Common myeloid progenitor, CD34-positive (primary cell): ENCODE data around the gene MPZL1.

ENCODE experiments used
- CTCF ChIA-PET: fragments of 350-600 bp; sonication (Branson Sonifier 250); formaldehyde crosslinking; loops from one replicate; lab custom pipeline; 2021; ENCODE audit warnings: antibody characterized with exemption; lab: Charles Lee
- POLR2A ChIA-PET: fragments of 350-600 bp; sonication (Branson Sonifier 250); formaldehyde crosslinking; loops from one replicate; lab custom pipeline; 2021; ENCODE audit warnings: antibody characterized with exemption; lab: Charles Lee
- DNase-seq, 3 donors: peaks; one replicate each; pipeline versions ENCODE4 v3.0.0 to v3.0.0-alpha.2; 2013
- H3K27ac ChIP-seq, 2 experiments: 1 replicate in 1 of 2; 2 replicates in 1 of 2; pipeline ENCODE4 v1.7.0; 2013; ENCODE audit warnings: inconsistent platforms in 2 of 2, low read length in 2 of 2, mild to moderate bottlenecking in 2 of 2, low read depth in 1 of 2, moderate library complexity in 1 of 2; ENCODE audit not compliant: severe bottlenecking in 2 of 2, insufficient read depth in 1 of 2, poor library complexity in 1 of 2
- H3K27me3 ChIP-seq, 5 experiments: replicated peaks in 2 of 5; 1 replicate in 3 of 5; 2 replicates in 2 of 5; pipeline versions ENCODE4 v1.6.1 to v1.7.0; 2013; ENCODE audit warnings: low read length in 4 of 5, mild to moderate bottlenecking in 2 of 5, moderate library complexity in 2 of 5, inconsistent platforms in 1 of 5; ENCODE audit not compliant: insufficient read depth in 5 of 5, control insufficient read depth in 4 of 5
- H3K36me3 ChIP-seq, 4 experiments: 1 replicate in 2 of 4; 2 replicates in 2 of 4; pipeline versions ENCODE4 v1.6.1 to v1.7.0; 2013; ENCODE audit warnings: low read length in 3 of 4, control low read depth in 1 of 4, mild to moderate bottlenecking in 1 of 4; ENCODE audit not compliant: control insufficient read depth in 4 of 4, insufficient read depth in 4 of 4
- H3K4me1 ChIP-seq, 4 experiments: 1 replicate in 3 of 4; 2 replicates in 1 of 4; pipeline versions ENCODE4 v1.6.1 to v1.7.1; 2013; ENCODE audit warnings: low read length in 3 of 4, mild to moderate bottlenecking in 3 of 4, control low read depth in 1 of 4, inconsistent platforms in 1 of 4, moderate library complexity in 1 of 4; ENCODE audit not compliant: control insufficient read depth in 4 of 4, insufficient read depth in 4 of 4; ENCODE audit errors: control extremely low read depth in 1 of 4
- H3K4me3 ChIP-seq, 7 experiments: 1 replicate in 4 of 7; 2 replicates in 3 of 7; pipeline versions ENCODE4 v1.5.1 to v1.7.0; 2013; ENCODE audit warnings: mild to moderate bottlenecking in 7 of 7, low read length in 6 of 7, moderate library complexity in 6 of 7, inconsistent platforms in 2 of 7, low read depth in 2 of 7, control low read depth in 1 of 7; ENCODE audit not compliant: insufficient read depth in 4 of 7, control insufficient read depth in 1 of 7; ENCODE audit errors: extremely low read depth in 1 of 7
- H3K9me3 ChIP-seq, 5 experiments: 1 replicate in 4 of 5; 2 replicates in 1 of 5; pipeline versions ENCODE4 v1.6.1 to v1.7.1; 2013; ENCODE audit warnings: low read length in 4 of 5, mild to moderate bottlenecking in 2 of 5, inconsistent platforms in 1 of 5, low read depth in 1 of 5, moderate library complexity in 1 of 5; ENCODE audit not compliant: control insufficient read depth in 4 of 5, insufficient read depth in 2 of 5; ENCODE audit errors: control extremely low read depth in 1 of 5
- WGBS: methylation state at CpG from one replicate; pipeline ENCODE4 v1.1.5; 2013; ENCODE audit not compliant: insufficient coverage; 5-methylcytosine and 5-hydroxymethylcytosine counted together

MPZL1 gene

GRCh38 chr1:167693425-167694045, 28.2 kb upstream of the MPZL1 start:
- CTCF ChIA-PET = interaction anchor here (0.9 to 4.0 kb wide), 6 partner anchors 9 to 123 kb away, joined by 3 to 19 read pairs (median 3); no protein-coding TSS in a partner anchor
- WGBS = 94% methylated on average over 7 of the region's 7 CpGs
- DNase-seq = no peak
- Histone ChIP-seq H3K27me3 (no peaks in the 10 kb centered on the region), H3K27ac (no peak overlapping the region), H3K4me3 (no peak overlapping the region), H3K4me1 (peaks cover 0 to 17% (median 5%) of the 10 kb centered on the region in 4 experiments), H3K9me3 (no peaks in the 10 kb centered on the region), H3K36me3 (peaks cover 52 to 99% (median 87%) of the 10 kb centered on the region in 4 experiments)
- POLR2A ChIA-PET = interaction anchor here (1.5 kb wide), 1 partner anchor 15 kb away, joined by 3 read pairs; no protein-coding TSS in a partner anchor

- WGBS = 100% methylated on average over 2 of the region's 2 CpGs
- H3K27me3 ChIP-seq = no peaks in the 10 kb centered on the region
- POLR2A ChIA-PET = no interaction called here
- peaks cover 0 to 17% (median 5%) of the 10 kb centered on the region in 4 experiments for H3K4me1 ChIP-seq
- no peaks in the 10 kb centered on the region for H3K9me3 ChIP-seq
- no peak overlapping the region for H3K4me3 ChIP-seq
- peak overlapping the region in 1 of 2 experiments; percentile 15 for H3K27ac ChIP-seq
- no peak for DNase-seq
- CTCF ChIA-PET = interaction anchor here (0.6 to 4.0 kb wide), 5 partner anchors 9 to 139 kb away, joined by 3 to 19 read pairs (median 3); no protein-coding TSS in a partner anchor
- H3K36me3 ChIP-seq = peaks cover 50 to 98% (median 87%) of the 10 kb centered on the region in 4 experiments
Measured at GRCh38 chr1:167694691-167695090, 27.1 kb upstream of the MPZL1 start.

- H3K27me3 ChIP-seq = no peaks in the 10 kb centered on the region
- DNase-seq = no peak
- peaks cover 46 to 98% (median 85%) of the 10 kb centered on the region in 4 experiments for H3K36me3 ChIP-seq
- H3K27ac ChIP-seq = peak overlapping the region in 1 of 2 experiments; percentile 15
- peaks cover 0 to 17% (median 5%) of the 10 kb centered on the region in 4 experiments for H3K4me1 ChIP-seq
- POLR2A ChIA-PET = no interaction called here
- WGBS = 100% methylated on average over 2 of the region's 2 CpGs
- no peaks in the 10 kb centered on the region for H3K9me3 ChIP-seq
- CTCF ChIA-PET = interaction anchor here (1.1 to 4.0 kb wide), 3 partner anchors 9 to 140 kb away, joined by 3 to 19 read pairs (median 4); no protein-coding TSS in a partner anchor
- no peak overlapping the region for H3K4me3 ChIP-seq
Measured at GRCh38 chr1:167695147-167695546, 26.6 kb upstream of the MPZL1 start.

- H3K36me3 ChIP-seq = peaks cover 46 to 97% (median 84%) of the 10 kb centered on the region in 4 experiments
- POLR2A ChIA-PET = no interaction called here
- CTCF ChIA-PET = interaction anchor here (4.0 to 4.3 kb wide), 2 partner anchors 9 to 95 kb away, joined by 19 read pairs; no protein-coding TSS in a partner anchor
Measured at GRCh38 chr1:167695756-167696561, 25.8 kb upstream of the MPZL1 start.

GRCh38 chr1:167697667-167698141, 24.1 kb upstream of the MPZL1 start:
- peak; percentile 19 to 82 (median 68) for DNase-seq
- POLR2A ChIA-PET = no interaction called here
- Histone ChIP-seq H3K27ac (no peak overlapping the region), H3K9me3 (no peaks in the 10 kb centered on the region), H3K4me1 (peaks cover 0 to 17% (median 5%) of the 10 kb centered on the region in 4 experiments), H3K27me3 (no peaks in the 10 kb centered on the region), H3K36me3 (peaks cover 45 to 91% (median 76%) of the 10 kb centered on the region in 4 experiments), H3K4me3 (no peak overlapping the region)
- 39% methylated on average over 12 of the region's 14 CpGs for WGBS
- CTCF ChIA-PET = interaction anchor here (0.7 to 4.3 kb wide), 6 partner anchors 7 to 97 kb away, joined by 3 to 19 read pairs (median 4); no protein-coding TSS in a partner anchor

More at GRCh38 chr1:167695756-167696561, 25.8 kb upstream of the MPZL1 start:
- Histone ChIP-seq H3K27me3 (no peaks in the 10 kb centered on the region), H3K9me3 (no peaks in the 10 kb centered on the region), H3K4me3 (no peak overlapping the region), H3K27ac (no peak overlapping the region), H3K4me1 (peaks cover 0 to 17% (median 5%) of the 10 kb centered on the region in 4 experiments)
- 56% methylated on average over 2 of the region's 7 CpGs for WGBS
- no peak for DNase-seq

GRCh38 chr1:167698313-167698712, 23.5 kb upstream of the MPZL1 start:
- POLR2A ChIA-PET = no interaction called here
- 100% methylated on average over 1 of the region's 4 CpGs for whole genome bisulfite sequencing
- H3K27ac ChIP-seq = no peak overlapping the region

More at GRCh38 chr1:167698313-167698712, 23.5 kb upstream of the MPZL1 start:
- CTCF ChIA-PET = interaction anchor here (0.8 to 4.3 kb wide), 6 partner anchors 8 to 98 kb away, joined by 3 to 19 read pairs (median 4); no protein-coding TSS in a partner anchor
- Histone ChIP-seq H3K4me1 (peaks cover 0 to 17% (median 5%) of the 10 kb centered on the region in 4 experiments), H3K4me3 (no peak overlapping the region), H3K9me3 (no peaks in the 10 kb centered on the region), H3K27me3 (no peaks in the 10 kb centered on the region), H3K36me3 (peaks cover 44 to 91% (median 74%) of the 10 kb centered on the region in 4 experiments)
- DNase-seq = no peak
